Left lung (tissue), 10 donors: Measurements from ENCODE around the gene CNGA3. TPM values are rescaled to one million over a fixed set of nuclear protein-coding genes. Genes with fewer than 3 reads are reported as not detected.
"Not testable (repeated sequence)": the region's sequence is repeated elsewhere in the genome, so short reads cannot be mapped to it uniquely, and the experiment has no call there.

Experiments
- ATAC-seq: fragments of 200-7000 bp; cut with Tn5 transposase; one replicate; pipeline ENCODE4 v1.9.1; 2020; ENCODE audit warnings: moderate library complexity
- DNase-seq, 4 donors: peaks; one replicate each; pipeline ENCODE4 v3.0.0-alpha.2; 2013 to 2020
- H3K27ac ChIP-seq, 2 donors: fragments of 200-600 bp; sonication (generic) in 1 of 2; one replicate each; pipeline versions ENCODE4 v1.5.0 to v1.8.0; 2020 to 2021
- H3K27me3 ChIP-seq, 2 donors: fragments of 200-600 bp; sonication (generic) in 1 of 2; one replicate each; pipeline versions ENCODE4 v1.5.0 to v1.8.0; 2020 to 2021
- H3K36me3 ChIP-seq, 2 donors: fragments of 200-600 bp; sonication (generic) in 1 of 2; one replicate each; pipeline versions ENCODE4 v1.5.0 to v1.8.0; 2020 to 2021
- H3K4me1 ChIP-seq, 2 donors: fragments of 200-600 bp; one replicate each; pipeline ENCODE4 v1.8.0; 2021
- H3K4me3 ChIP-seq, 2 donors: fragments of 200-600 bp; sonication (generic) in 1 of 2; one replicate each; pipeline versions ENCODE4 v1.5.0 to v1.8.0; 2020 to 2021; ENCODE audit warnings: mild to moderate bottlenecking in 1 of 2
- H3K9me3 ChIP-seq, 2 donors: fragments of 200-600 bp; sonication (generic) in 1 of 2; one replicate each; pipeline versions ENCODE4 v1.5.0 to v1.8.0; 2020 to 2021
- intact Hi-C, 2 donors: fragments of 100-400 bp; cut with DNase I; formaldehyde crosslinking; loops; one replicate each; pipeline versions ENCODE4 v1.11.2 to v1.14.2; 2022
- polyA plus RNA-seq, 6 donors: library from polyadenylated mRNA; unstranded; fragments of 120-200 nt; gene quantifications; one replicate each; pipeline ENCODE4 v1.2.1, GENCODE V29; 2013; ENCODE audit not compliant: insufficient read length in 6 of 6
- total RNA-seq, 2 donors: library from RNA; stranded (reverse); fragmentation: NEBNext Ultra II Directional; extraction: Animal tissue kit (Norgen Biotek cat#: 25700); gene quantifications; one replicate each; pipeline ENCODE4 v1.2.1, GENCODE V29; 2021
- TF ChIP-seq, protein P1 (sequence below), 2 donors: fragments of 200-600 bp; sonication (generic) in 1 of 2; IDR thresholded peaks; one replicate each; pipeline versions ENCODE4 v1.5.0 to v1.8.0; 2021; ENCODE audit warnings: antibody characterized with exemption in 2 of 2
- donor health status: DM: no; HTN: yes; CAD: no.
- donor health status: DM: no; HTN: no; CAD: no.

Gene CNGA3
- total and polyA plus RNA-seq, 8 donors = 0.04 to 0.10 (median 0.06) TPM; not detected in 3

DNA sequence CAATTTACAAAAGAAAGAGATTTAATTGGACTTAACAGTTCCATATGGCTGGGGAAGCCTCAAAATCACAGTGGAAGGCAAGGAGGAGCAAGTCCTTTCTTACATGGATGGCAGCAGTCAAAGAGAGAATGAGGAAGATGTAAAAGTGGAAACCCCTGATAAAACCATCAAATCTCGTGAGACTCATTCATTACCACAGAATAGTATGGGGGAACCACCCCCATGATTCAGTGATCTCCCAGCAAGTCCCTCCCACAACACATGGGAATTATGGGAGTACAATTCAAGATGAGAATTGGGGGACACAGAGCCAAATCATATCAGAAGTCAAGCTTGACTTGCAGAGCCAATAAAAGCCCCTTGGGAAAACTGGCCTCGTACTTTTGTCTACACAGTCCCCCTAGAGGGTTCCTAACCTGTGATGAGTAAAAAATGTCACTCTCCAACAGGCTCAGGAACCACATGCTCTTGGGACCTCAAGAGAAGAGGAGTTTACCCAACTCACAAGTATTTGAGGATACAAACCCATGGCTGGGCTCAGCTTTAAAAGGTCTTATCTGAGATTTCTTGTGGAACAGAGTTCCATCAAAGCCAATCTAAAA lies 87.2 kb downstream of the CNGA3 start:
- Histone ChIP-seq H3K27ac (no peak overlapping the region), H3K9me3 (peaks cover 0 to 22% of the 10 kb centered on the region in 2 donors), H3K27me3 (no peaks in the 10 kb centered on the region), H3K4me3 (no peak overlapping the region), H3K36me3 (no peaks in the 10 kb centered on the region), H3K4me1 (no peaks in the 10 kb centered on the region)
- intact Hi-C loops = no loop called here
- DNase-seq (no peak), ATAC-seq (no peak)
- TF ChIP-seq, protein P1, sequence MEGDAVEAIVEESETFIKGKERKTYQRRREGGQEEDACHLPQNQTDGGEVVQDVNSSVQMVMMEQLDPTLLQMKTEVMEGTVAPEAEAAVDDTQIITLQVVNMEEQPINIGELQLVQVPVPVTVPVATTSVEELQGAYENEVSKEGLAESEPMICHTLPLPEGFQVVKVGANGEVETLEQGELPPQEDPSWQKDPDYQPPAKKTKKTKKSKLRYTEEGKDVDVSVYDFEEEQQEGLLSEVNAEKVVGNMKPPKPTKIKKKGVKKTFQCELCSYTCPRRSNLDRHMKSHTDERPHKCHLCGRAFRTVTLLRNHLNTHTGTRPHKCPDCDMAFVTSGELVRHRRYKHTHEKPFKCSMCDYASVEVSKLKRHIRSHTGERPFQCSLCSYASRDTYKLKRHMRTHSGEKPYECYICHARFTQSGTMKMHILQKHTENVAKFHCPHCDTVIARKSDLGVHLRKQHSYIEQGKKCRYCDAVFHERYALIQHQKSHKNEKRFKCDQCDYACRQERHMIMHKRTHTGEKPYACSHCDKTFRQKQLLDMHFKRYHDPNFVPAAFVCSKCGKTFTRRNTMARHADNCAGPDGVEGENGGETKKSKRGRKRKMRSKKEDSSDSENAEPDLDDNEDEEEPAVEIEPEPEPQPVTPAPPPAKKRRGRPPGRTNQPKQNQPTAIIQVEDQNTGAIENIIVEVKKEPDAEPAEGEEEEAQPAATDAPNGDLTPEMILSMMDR (IDR thresholded peaks at IDR 0.05) = no peak

DNA sequence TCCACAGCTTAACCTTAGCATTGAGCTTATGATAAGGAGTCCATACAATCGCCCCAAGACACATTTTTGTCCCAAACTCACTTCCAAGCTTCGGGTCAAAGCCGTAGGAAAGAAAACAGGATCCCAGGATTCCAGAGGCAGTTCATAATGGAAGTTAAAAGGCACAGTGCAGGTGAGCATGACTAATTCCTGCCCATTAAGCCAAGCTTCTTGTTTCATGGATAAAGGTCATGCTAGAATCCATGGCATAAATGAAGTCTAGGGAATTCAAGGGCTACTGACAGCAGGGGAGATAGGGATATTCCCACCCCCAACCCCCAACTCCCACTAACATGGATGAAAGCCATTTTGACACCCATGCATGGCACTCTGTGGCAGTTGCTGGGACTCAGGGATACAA lies 88.2 kb downstream of the CNGA3 start:
- ATAC-seq (no peak), DNase-seq (no peak)
- no peaks in the 10 kb centered on the region for H3K36me3 ChIP-seq
- TF ChIP-seq, protein P1 (IDR thresholded peaks at IDR 0.05) = no peak
- H3K4me3 ChIP-seq = no peak overlapping the region
- intact Hi-C loops = no loop called here
- peaks cover 0 to 26% of the 10 kb centered on the region in 2 donors for H3K9me3 ChIP-seq
- H3K27ac ChIP-seq = no peak overlapping the region
- no peaks in the 10 kb centered on the region for H3K4me1 ChIP-seq
- no peaks in the 10 kb centered on the region for H3K27me3 ChIP-seq

DNA sequence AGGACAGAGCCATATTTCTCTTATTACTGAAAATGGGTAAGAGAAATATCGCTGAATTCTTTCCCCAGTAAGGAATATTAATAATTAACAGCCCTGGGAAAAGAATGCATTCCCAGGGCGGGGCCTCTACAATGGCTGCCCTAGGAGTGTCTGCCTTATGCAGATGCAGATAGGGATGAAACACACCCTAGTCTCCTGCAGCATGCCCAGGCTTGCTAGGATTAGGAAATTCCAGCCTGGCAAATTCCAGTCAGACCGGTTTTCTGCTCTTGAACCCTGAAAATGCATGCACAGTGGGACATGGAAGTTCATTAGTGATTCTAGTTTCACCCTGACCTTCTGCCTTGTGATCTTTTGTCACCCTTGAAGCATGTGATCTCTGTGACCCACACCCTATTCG lies 89.4 kb downstream of the CNGA3 start:
- intact Hi-C loops, H3K27me3 ChIP-seq, H3K27ac ChIP-seq, H3K36me3 ChIP-seq, H3K4me1 ChIP-seq, DNase-seq, ATAC-seq, H3K4me3 ChIP-seq: not testable (repeated sequence)
- peaks cover 0 to 26% of the 10 kb centered on the region in 2 donors for H3K9me3 ChIP-seq

DNA sequence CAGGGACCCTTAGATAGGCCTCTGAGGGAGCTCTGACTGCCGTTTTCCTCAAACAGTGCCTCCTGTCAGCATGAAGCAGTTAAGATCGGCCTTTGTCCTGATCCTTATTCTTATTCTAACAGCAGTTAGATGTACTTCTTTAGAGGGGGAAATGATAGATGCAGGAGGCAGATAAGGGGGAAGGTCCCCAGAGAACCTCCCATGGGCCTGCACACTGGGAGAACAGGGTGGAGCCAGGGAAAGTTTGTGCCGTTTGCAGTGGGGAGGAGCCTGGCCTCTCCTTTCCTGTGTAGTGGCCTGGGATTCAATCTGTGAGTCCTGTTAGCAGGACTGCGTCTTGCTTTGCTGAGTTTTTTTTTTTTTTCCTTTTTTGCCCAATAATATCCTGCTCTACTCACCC lies 90.5 kb downstream of the CNGA3 start:
- Histone ChIP-seq H3K4me1 (no peaks in the 10 kb centered on the region), H3K4me3 (no peak overlapping the region), H3K27ac (no peak overlapping the region), H3K27me3 (no peaks in the 10 kb centered on the region), H3K36me3 (no peaks in the 10 kb centered on the region), H3K9me3 (peaks cover 0 to 26% of the 10 kb centered on the region in 2 donors)
- DNase-seq (no peak), ATAC-seq (no peak)
- TF ChIP-seq, protein P1 (IDR thresholded peaks at IDR 0.05) = no peak
- intact Hi-C loops = no loop called here

DNA sequence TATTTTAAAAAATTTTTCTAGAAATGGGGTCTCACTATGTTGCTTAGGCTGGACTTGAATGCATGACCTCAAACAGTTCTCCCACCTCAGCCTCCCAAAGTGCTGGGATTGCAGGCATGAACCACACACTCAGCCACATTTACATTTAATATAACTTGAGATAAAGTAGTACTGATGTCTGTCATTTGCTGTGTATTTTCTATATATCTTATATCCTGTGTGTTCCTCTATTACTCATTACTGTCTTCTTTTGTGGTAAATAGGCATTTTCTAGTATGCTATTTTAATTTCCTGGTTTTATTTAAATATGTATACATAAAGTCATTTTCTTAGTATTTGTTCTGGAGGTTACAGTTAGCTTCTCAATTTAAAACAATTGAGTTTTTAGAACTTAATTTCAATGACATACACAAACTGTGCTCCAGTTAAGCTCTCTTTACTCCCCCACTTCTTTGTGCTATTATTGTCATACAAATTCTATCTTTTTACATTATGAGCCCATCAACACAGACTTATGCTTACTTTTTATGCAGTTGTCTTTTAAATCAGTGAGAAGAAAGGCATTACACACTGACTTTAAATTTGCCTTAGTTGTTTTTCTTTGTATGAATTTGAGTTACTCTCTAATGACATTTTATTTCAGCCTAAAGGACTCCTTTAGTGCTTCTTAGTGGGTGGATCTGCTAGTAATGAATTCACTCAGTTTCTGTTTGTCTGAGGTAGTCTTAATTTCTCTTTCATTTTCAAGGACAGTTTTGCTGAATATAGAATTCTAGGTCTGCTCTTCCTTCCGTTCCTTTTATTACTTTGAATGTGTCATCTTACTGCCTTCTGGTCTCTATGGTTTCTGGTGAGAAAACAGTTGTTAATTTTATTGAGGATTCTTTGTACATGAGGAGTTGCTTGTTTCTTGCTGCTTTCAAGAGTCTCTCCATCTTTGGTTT lies 92.2 kb downstream of the CNGA3 start:
- no peaks in the 10 kb centered on the region for H3K27me3 ChIP-seq
- intact Hi-C loops = no loop called here
- ATAC-seq = no peak
- no peak overlapping the region for H3K4me3 ChIP-seq
- H3K9me3 ChIP-seq = peaks cover 0 to 22% of the 10 kb centered on the region in 2 donors
- H3K36me3 ChIP-seq = no peaks in the 10 kb centered on the region
- TF ChIP-seq, protein P1 (IDR thresholded peaks at IDR 0.05) = no peak
- no peak for DNase-seq
- no peak overlapping the region for H3K27ac ChIP-seq
- no peaks in the 10 kb centered on the region for H3K4me1 ChIP-seq
